ENCODE results near the gene SLC5A11.
"Not testable (repeated sequence)": the region's sequence is repeated elsewhere in the genome, so short reads cannot be mapped to it uniquely, and the experiment has no call there.

Gene SLC5A11

DNA sequence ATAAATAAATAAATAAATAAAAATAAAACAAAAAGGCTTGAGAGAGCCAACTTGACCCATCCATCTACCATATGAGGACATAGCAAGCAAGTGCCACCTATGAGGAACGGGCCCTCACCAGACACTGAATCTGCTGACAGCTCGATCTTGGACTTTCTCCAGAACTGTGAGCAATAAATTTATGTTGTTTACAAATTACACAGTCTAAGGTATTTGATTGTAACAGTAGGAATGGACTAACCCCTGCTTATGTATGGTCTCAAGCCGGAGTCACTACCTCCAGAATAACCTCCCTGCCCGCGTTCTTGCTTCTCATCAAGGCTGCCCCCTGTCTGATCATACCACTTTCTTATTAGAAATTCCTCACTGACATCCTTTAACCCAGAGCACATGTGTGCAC, 9.9 kb downstream of the SLC5A11 start:
- ChIA-PET POLR2A (no interaction called here), CTCF (no interaction called here)
- TF ChIP-seq, protein P1, sequence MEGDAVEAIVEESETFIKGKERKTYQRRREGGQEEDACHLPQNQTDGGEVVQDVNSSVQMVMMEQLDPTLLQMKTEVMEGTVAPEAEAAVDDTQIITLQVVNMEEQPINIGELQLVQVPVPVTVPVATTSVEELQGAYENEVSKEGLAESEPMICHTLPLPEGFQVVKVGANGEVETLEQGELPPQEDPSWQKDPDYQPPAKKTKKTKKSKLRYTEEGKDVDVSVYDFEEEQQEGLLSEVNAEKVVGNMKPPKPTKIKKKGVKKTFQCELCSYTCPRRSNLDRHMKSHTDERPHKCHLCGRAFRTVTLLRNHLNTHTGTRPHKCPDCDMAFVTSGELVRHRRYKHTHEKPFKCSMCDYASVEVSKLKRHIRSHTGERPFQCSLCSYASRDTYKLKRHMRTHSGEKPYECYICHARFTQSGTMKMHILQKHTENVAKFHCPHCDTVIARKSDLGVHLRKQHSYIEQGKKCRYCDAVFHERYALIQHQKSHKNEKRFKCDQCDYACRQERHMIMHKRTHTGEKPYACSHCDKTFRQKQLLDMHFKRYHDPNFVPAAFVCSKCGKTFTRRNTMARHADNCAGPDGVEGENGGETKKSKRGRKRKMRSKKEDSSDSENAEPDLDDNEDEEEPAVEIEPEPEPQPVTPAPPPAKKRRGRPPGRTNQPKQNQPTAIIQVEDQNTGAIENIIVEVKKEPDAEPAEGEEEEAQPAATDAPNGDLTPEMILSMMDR (IDR thresholded peaks at IDR 0.05; ENCODE audit: control extremely low read depth, extremely low read depth, low read depth, missing control alignments): no peak
- no peak for DNase-seq (ENCODE audit: extremely low spot score)

DNA sequence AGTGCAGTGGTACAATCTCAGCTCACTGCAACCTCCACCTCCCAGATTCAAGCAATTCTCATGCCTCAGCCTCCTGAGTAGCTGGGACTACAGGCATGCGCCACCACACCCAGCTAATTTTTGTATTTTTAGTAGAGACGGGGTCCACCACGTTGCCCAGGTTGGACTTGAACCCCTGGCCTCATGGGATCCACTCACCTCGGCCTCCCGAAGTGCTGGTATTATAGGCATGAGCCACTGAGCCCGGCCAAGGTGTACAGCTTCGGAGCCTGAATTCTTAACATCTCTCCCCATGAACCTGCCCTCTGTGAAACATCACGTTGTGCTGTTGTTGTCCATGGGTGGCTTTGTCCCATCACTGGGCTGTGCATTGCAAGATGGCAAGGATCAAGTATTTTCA, 11.1 kb downstream of the SLC5A11 start:
- CTCF ChIA-PET: interaction anchor here (1.0 kb wide), 1 partner anchor 16 kb away, joined by 3 read pairs; no protein-coding TSS in a partner anchor
- POLR2A ChIA-PET; DNase-seq (ENCODE audit: extremely low spot score): not testable (repeated sequence)

DNA sequence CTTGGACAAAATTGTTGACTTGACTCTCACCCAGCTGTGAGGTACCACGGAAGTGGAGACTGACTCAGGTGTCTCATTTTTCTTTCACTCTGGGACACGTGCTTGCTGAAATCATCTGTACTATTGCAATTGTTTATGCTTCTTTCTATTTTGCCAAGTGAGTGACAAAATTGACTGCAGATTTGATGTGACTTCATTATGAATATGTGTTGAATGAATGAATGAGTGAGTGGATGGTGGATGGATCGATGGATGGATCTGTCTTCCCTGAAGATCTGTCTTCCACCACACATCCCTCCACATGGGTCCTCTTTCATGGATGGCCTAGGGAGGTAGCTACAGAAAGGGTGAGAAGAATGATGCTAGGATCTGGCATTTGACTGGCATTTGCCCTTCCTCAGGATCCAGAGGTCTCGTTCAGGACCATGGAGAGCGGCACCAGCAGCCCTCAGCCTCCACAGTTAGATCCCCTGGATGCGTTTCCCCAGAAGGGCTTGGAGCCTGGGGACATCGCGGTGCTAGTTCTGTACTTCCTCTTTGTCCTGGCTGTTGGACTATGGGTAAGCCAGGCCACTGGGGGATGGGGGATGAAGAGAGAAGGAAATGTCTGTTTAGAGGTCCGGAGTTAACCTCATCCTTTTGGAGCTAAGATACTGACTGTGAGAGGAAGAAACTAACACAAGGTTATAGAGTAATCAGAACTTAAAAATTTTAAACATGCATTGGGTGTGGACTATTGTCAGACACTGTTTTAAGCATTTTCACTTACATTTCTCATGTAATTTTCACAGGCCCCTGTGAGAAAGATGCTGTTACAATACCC, 12.7 kb downstream of the SLC5A11 start:
- TF ChIP-seq, protein P1 (IDR thresholded peaks at IDR 0.05; ENCODE audit: control extremely low read depth, extremely low read depth, low read depth, missing control alignments): no peak
- ChIA-PET CTCF (no interaction called here), POLR2A (no interaction called here)
- peak; percentile 66 for DNase-seq (ENCODE audit: extremely low spot score)

DNA sequence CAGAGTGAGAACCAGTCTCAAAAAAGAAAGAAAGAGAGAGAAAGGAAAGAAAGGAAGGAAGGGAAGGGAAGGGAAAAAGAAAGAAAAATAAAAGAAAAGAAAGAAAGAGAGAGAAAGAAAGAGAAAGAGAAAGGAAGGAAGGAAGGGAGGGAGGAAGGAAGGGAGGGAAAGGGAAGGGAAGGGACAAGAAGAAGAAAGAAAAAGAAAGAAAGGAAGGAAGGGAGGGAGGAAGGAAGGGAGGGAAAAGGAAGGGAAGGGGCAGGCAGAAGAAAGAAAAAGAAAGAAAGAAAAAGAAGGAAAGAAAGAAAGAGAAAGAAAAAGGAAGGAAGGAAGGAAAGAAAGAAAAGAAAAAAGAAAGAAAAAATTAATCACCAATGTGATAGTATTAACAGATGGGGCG, 15.7 kb downstream of the SLC5A11 start:
- POLR2A ChIA-PET: no interaction called here
- no peak for DNase-seq (ENCODE audit: extremely low spot score)
- TF ChIP-seq, protein P1 (IDR thresholded peaks at IDR 0.05; ENCODE audit: control extremely low read depth, extremely low read depth, low read depth, missing control alignments): no peak
- CTCF ChIA-PET: no interaction called here

DNA sequence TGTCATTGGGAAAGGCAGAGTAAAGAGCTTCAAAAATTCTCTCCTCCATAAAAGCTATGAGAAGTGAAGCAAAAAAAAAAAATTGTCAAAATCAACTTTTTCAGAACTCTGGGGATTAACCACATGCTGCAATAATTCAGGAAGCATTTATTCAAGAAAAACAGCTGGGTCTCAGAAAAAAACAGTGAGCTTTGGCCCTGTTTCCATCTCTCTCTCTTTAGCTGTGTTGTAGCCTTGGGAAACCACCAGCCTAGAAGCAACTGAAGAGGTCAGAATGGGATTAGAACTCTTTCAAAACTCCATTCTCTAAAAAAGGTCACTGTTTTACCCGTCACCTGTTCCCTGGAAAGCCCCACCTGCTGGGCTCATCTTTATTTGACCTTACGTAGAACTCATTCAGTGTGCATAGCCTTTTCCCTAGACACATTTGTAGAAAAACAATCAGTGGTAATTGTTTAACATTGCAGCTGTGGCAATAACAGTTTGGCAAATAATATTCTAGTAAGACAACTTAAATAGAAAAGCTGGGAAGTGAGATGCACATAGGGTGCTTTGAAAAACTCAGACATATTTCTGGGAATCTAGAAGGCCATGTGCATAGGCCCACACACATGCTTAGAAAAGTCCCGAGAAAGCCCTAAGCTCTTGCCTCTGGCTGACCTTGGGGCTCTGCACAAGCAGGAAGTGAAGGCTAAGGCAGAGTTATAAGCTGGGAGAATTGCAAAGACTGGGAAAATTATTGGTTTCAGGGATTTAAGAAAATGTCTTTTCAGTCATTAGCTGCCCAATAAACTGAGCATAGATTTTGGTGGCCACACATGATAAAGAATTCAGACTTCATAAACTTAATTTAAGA, 18.0 kb downstream of the SLC5A11 start:
- DNase-seq (ENCODE audit: extremely low spot score): no peak
- ChIA-PET CTCF (no interaction called here), POLR2A (no interaction called here)
- TF ChIP-seq, protein P1 (IDR thresholded peaks at IDR 0.05; ENCODE audit: control extremely low read depth, extremely low read depth, low read depth, missing control alignments): no peak

DNA sequence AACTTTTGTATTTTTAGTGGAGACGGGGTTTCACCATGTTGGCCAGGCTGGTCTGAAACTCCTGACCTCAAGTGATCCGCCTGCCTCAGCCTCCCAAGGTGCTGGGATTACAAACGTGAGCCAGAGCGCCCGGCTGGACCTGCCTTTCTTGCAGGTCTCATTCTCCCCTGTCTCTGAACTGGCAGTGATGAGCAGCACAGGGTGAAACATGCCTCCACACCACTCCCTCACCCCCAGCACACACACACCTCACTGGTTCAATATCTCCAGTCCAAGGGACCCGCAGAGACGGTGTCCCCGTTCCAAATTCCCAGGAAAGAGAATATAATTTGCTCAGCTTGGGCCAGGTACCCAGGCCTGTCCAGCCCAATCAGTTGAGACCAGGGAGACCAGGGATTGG, 23.3 kb downstream of the SLC5A11 start:
- DNase-seq (ENCODE audit: extremely low spot score): no peak
- TF ChIP-seq, protein P1 (IDR thresholded peaks at IDR 0.05; ENCODE audit: control extremely low read depth, extremely low read depth, low read depth, missing control alignments): no peak
- CTCF ChIA-PET: no interaction called here
- POLR2A ChIA-PET: no interaction called here

DNA sequence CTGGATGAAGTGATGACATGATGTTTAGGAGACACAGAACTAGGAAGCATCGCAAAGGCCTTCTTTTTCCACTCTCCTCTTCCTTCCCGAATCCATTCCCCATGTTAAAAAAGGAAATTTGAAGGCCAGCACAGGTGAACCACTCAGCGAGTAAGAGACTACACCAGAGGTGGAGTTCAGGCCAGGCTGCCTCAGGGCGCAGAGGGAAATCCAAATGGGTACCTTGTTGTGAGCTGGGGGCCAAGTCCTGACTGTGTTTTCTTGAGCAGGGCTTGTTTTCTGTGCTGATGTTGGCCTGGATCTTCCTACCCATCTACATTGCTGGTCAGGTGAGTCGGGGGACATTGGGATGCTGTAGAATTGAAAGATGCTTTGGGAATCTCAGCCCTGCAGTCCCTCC, 26.1 kb downstream of the SLC5A11 start:
- DNase-seq (ENCODE audit: extremely low spot score): no peak
- TF ChIP-seq, protein P1 (IDR thresholded peaks at IDR 0.05; ENCODE audit: control extremely low read depth, extremely low read depth, low read depth, missing control alignments): no peak
- ChIA-PET POLR2A (no interaction called here), CTCF (no interaction called here)
